MCF 10A (cell line): ENCODE results near the gene UTP18. TPM values are rescaled to one million over a fixed set of nuclear protein-coding genes. Genes with fewer than 3 reads are reported as not detected.
"Not testable (repeated sequence)": the region's sequence is repeated elsewhere in the genome, so short reads cannot be mapped to it uniquely, and the experiment has no call there.

Source experiments
- BruUV-seq: library from RNA; stranded (reverse); fragments of 400-500 nt; replicated peaks from 2 replicates; lab custom pipeline; 2021; lab: Mats Ljungman, UMichigan
- CTCF ChIA-PET: fragments of 300-600 bp; sonication (Branson Sonifier 250); formaldehyde crosslinking; extraction: SDS; loops from one replicate; lab custom pipeline; 2021; ENCODE audit warnings: antibody characterized with exemption, inconsistent platforms; lab: Yijun Ruan, JAX
- POLR2A ChIA-PET: fragments of 300-600, 350-650 bp; sonication (Branson Sonifier 250); formaldehyde crosslinking; extraction: SDS; loops from one replicate; lab custom pipeline; 2020; ENCODE audit warnings: antibody characterized with exemption, inconsistent platforms; lab: Yijun Ruan, JAX
- DNase-seq: peaks from one replicate; pipeline ENCODE4 v3.0.0-alpha.2; 2018; ENCODE audit not compliant: unreplicated experiment
- H3K27ac Mint-ChIP-seq: one replicate; pipeline ENCODE4 v1.8.0; 2022; ENCODE audit warnings: mild to moderate bottlenecking, low read depth, mixed read lengths; ENCODE audit not compliant: unreplicated experiment
- H3K27me3 Mint-ChIP-seq: one replicate; pipeline ENCODE4 v1.8.0; 2022; ENCODE audit warnings: mixed read lengths; ENCODE audit not compliant: insufficient read depth, unreplicated experiment
- H3K36me3 Mint-ChIP-seq: one replicate; pipeline ENCODE4 v1.8.0; 2022; ENCODE audit warnings: mild to moderate bottlenecking, moderate library complexity, mixed read lengths; ENCODE audit not compliant: insufficient read depth, unreplicated experiment
- H3K4me1 Mint-ChIP-seq: one replicate; pipeline ENCODE4 v1.8.0; 2022; ENCODE audit warnings: mixed read lengths; ENCODE audit not compliant: insufficient read depth, unreplicated experiment
- H3K4me3 Mint-ChIP-seq: one replicate; pipeline ENCODE4 v1.8.0; 2022; ENCODE audit warnings: mild to moderate bottlenecking, moderate library complexity, mixed read lengths; ENCODE audit not compliant: unreplicated experiment
- H3K9me3 Mint-ChIP-seq: one replicate; pipeline ENCODE4 v1.8.0; 2022; ENCODE audit warnings: mixed read lengths; ENCODE audit not compliant: unreplicated experiment
- intact Hi-C: fragments of 100-400 bp; cut with micrococcal nuclease; formaldehyde crosslinking; loops from 2 replicates; pipeline ENCODE4 v1.14.1; 2022
- total RNA-seq: library from RNA; stranded (reverse); gene quantifications from 2 replicates; pipeline ENCODE4 v1.2.3, GENCODE V29; 2022
- TF ChIP-seq, protein P1 (sequence below): fragments of 200-600 bp; IDR thresholded peaks from one replicate; pipeline ENCODE4 v1.8.0; 2022; ENCODE audit warnings: antibody characterized with exemption, mild to moderate bottlenecking; ENCODE audit not compliant: unreplicated experiment

Gene UTP18
- total RNA-seq, 1 experiment from 2014 or later: 27.8 TPM

DNA sequence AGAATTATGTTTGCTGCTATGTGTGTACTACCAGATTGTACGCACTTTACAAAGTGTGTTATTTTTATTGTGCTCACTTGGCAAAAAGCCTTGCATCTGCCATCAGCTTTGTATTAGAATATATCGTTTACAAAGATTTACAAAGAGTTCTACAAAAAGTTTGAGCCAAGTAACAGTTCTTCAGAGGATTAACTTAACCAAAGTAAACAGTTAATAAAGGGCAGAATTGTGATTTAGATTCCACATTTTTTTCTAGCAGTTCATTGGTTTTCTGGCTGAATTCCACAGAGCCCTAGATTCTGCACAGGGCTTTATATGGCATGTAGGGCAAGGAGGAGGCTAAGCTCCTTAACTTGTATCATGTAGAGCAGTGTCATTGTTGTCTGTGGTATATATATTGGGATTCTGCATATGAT, 29.4 kb downstream of the UTP18 start:
- Mint-ChIP-seq H3K27ac (no peak overlapping the region), H3K36me3 (peaks cover 87% of the 10 kb centered on the region), H3K9me3 (no peaks in the 10 kb centered on the region), H3K4me1 (no peaks in the 10 kb centered on the region), H3K27me3 (no peaks in the 10 kb centered on the region), H3K4me3 (no peak overlapping the region)
- no TSS peak for BruUV-seq
- no peak for DNase-seq
- intact Hi-C loops: no loop called here
- POLR2A ChIA-PET: no interaction called here
- CTCF ChIA-PET: interaction anchor here (0.6 to 3.4 kb wide), 4 partner anchors 9 to 1673 kb away, joined by 3 to 14 read pairs (median 4); no protein-coding TSS in a partner anchor
- TF ChIP-seq, protein P1, sequence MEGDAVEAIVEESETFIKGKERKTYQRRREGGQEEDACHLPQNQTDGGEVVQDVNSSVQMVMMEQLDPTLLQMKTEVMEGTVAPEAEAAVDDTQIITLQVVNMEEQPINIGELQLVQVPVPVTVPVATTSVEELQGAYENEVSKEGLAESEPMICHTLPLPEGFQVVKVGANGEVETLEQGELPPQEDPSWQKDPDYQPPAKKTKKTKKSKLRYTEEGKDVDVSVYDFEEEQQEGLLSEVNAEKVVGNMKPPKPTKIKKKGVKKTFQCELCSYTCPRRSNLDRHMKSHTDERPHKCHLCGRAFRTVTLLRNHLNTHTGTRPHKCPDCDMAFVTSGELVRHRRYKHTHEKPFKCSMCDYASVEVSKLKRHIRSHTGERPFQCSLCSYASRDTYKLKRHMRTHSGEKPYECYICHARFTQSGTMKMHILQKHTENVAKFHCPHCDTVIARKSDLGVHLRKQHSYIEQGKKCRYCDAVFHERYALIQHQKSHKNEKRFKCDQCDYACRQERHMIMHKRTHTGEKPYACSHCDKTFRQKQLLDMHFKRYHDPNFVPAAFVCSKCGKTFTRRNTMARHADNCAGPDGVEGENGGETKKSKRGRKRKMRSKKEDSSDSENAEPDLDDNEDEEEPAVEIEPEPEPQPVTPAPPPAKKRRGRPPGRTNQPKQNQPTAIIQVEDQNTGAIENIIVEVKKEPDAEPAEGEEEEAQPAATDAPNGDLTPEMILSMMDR: no peak

- CTCF ChIA-PET, POLR2A ChIA-PET, DNase-seq, H3K4me3 Mint-ChIP-seq, H3K27me3 Mint-ChIP-seq, H3K27ac Mint-ChIP-seq, H3K9me3 Mint-ChIP-seq, intact Hi-C loops, H3K4me1 Mint-ChIP-seq, BruUV-seq: not testable (repeated sequence)
- H3K36me3 Mint-ChIP-seq: peaks cover 60% of the 10 kb centered on the region
Observed at GRCh38 chr17:51294338-51294737, 34.0 kb downstream of the UTP18 start.

- H3K27me3 Mint-ChIP-seq: no peaks in the 10 kb centered on the region
- BruUV-seq: no TSS peak
- ChIA-PET CTCF (interaction anchor here (0.5 to 5.4 kb wide), 32 partner anchors 9 to 1233 kb away, joined by 3 to 93 read pairs (median 3); no protein-coding TSS in a partner anchor), POLR2A (no interaction called here)
- H3K4me1 Mint-ChIP-seq: no peaks in the 10 kb centered on the region
- no peaks in the 10 kb centered on the region for H3K9me3 Mint-ChIP-seq
- TF ChIP-seq, protein P1: peak; percentile 59
- intact Hi-C loops: loop anchor here (1.0 kb wide), 1 partner anchor 238 kb away; no protein-coding TSS in a partner anchor
- H3K4me3 Mint-ChIP-seq: no peak overlapping the region
- H3K36me3 Mint-ChIP-seq: peaks cover 26% of the 10 kb centered on the region
- DNase-seq: peak; percentile 61
- H3K27ac Mint-ChIP-seq: no peak overlapping the region
Observed at GRCh38 chr17:51298508-51299371, 38.4 kb downstream of the UTP18 start.

DNA sequence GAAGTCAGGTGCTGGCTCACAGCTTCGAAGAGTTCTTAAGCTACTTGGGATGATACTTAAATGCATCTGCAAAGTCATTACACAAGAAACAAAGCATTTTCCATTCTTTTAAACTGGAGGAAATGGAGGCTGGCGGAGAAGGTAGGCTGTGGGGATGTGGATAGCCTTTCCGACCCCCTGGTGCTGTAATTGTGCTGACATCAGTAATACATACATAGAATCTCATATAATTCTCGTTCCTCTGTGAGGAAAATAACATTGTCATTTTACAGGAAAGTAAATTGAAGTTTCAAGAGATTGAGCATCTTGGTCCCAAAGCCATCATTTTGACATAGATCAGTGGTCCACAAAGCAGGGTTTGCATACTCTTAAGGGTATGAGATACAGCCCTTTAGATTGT, 39.5 kb downstream of the UTP18 start:
- ChIA-PET POLR2A (no interaction called here), CTCF (interaction anchor here (0.6 to 5.4 kb wide), 11 partner anchors 10 to 995 kb away, joined by 3 to 93 read pairs (median 4); no protein-coding TSS in a partner anchor)
- no TSS peak for BruUV-seq
- H3K9me3 Mint-ChIP-seq: no peaks in the 10 kb centered on the region
- H3K4me3 Mint-ChIP-seq: no peak overlapping the region
- no peaks in the 10 kb centered on the region for H3K27me3 Mint-ChIP-seq
- H3K4me1 Mint-ChIP-seq: no peaks in the 10 kb centered on the region
- no peak overlapping the region for H3K27ac Mint-ChIP-seq
- peaks cover 18% of the 10 kb centered on the region for H3K36me3 Mint-ChIP-seq
- intact Hi-C loops: loop anchor here (1.0 kb wide), 1 partner anchor 236 kb away; no protein-coding TSS in a partner anchor
- DNase-seq: no peak
- TF ChIP-seq, protein P1: no peak
